Inflammatory macrophage treated with lipopolysaccharide for 4 hours (primary cell): ENCODE data around the gene TPK1.
"Not testable (repeated sequence)": the region's sequence is repeated elsewhere in the genome, so short reads cannot be mapped to it uniquely, and the experiment has no call there.

Experiments used
- DNase-seq: peaks from one replicate; pipeline ENCODE4 v3.0.0-alpha.2; 2020

TPK1 gene

DNA sequence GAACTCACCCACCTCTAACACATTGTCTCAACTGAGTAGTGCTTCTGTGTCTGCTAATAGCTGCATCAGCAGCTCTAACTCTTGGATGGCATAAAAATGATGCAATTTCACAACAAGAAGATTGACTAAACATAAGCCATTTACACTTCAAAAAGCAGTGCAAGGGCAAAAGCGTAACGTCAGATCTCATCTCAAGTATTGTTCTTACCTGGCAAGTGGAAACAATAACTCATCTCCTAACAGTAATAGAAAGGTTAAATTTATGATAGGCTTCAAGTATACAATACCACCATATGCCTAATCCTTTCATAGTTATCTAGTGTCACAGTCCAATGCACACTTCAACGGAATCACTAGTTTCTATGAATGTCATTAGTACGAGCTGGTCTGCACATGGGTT, 14.8 kb downstream of the TPK1 start:
- DNase-seq, result no peak

DNA sequence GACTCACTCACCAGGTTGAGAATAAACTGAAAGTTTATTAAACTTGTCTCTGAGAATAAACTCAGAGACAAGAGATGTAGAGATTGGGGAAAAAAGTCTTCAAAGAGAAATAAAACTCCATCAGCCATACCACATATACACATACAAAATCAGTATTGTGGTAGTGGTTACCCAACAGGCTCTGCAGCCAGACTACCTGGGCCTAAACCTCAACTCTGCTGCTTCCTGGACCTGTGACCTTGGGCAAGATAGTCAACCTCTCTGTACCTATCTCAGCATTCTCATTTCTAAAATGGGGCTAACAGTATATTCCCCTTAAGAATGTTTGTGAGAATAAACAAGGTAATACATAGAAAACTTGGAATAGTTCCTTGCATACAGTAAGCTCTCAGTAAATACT, 15.3 kb downstream of the TPK1 start:
- DNase-seq, result no peak

DNA sequence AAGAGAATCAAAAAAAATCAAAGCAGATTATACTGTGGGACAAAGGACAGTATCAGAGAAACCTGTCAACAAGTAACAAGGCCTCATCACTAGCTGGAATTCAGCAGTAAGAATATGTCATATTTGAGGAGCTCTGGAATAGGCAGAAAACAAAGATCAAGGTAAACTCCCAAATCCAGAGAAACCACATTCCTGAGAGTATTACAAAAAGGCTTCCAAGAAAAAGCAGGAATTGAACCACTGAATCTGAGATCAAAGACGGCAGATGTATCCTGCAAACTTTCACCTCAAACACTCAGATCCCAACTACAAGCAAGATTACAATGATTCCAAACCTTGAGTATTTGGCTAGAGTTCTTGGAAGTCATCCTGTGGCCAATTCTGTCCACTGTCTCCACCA, 16.3 kb downstream of the TPK1 start:
- DNase-seq, result no peak

DNA sequence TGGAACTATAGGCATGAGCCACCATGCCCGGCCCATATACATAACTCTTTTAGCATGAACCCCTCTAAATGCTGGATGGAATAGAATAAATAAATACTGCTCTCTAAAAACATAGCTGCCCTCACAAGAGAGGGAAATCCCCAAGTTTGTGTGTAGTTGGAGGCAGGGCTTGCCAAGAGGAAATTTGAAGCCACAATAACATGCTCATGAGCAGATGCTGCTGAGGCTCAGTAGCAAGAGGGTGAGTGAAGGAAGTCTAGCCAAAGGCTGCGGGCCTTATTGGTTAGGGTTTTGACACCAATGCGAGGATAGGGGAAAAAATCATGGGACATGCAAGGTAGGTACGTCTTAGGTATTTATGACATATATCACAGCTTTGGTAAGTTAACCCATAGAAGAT, 17.3 kb downstream of the TPK1 start:
- DNase-seq, result no peak

DNA sequence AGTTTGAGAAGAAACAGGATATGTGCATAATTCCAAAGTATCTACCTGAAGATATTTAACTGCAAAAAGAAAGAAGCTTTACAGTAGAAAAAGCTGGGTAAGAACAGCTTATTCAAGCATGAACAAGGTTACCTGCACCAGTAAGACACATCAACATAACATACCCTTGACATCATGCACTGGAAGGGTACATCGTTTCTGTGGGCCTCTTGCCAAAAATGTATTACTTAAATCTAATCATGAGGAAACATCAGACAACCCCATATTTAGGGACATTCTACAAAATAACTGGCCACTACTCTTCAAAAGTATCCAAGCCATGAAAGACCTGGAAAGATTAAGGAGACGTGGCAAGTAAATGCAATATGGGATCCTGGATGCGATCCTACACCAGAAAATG, 18.9 kb downstream of the TPK1 start:
- no peak for DNase-seq

DNA sequence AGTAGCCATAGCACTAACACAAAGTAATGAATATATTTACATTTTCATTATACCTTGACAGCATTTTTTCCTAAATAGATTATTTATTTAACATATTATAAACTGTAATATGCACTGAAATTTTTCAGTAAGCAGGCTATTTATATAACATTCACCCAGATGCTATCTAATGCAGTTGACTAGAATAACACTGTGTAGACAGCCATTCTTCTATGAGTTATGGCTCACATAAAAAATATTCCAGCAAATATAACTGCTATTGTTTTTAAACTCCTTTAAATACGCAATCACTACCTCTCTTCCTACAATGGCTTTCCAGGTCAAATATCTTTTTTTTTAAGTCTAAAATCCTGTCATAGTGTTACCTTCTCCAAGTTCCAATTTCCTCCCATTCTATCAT, 21.6 kb downstream of the TPK1 start:
- no peak for DNase-seq

DNA sequence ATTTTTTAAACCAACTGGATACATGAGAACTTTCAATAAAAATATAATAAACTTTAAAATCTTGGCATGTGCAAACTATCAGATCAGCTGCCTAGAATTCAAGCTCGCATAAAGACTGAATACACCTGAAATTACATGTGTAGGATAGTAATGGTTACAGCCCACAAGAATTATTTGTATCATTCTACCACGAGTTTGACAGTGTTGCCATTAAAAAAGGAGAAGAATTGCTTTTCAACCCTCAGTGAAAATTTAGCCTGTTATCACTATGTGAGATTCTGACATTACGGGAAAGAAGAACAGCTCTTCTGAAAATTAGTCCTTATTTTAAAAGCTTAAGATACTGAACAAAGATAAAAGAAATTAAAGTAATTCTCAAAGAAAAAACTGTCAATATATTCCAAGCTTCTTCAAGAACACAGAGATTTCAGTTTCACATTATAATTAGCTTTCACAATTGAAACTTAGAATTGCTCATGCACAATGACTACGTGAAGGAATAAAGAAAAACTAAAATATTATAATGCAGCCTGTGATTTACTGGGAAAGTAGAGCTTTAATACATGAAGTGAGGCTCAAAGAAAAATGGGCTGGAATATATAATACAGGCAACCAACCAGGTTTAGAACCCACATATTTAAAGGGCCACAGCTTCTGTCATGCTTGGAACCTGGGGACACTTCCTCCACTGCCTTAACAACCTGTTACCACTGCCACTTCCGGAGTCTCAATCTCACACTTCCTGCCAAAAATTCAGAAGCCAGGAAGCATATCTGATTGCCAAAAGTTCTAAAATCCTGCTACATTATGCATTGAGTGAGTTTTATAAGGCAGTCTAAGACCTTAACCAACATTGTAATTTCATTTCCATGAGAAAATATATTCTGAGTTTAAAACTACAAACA, 23.2 kb downstream of the TPK1 start:
- DNase-seq, result peak; percentile 51

DNA sequence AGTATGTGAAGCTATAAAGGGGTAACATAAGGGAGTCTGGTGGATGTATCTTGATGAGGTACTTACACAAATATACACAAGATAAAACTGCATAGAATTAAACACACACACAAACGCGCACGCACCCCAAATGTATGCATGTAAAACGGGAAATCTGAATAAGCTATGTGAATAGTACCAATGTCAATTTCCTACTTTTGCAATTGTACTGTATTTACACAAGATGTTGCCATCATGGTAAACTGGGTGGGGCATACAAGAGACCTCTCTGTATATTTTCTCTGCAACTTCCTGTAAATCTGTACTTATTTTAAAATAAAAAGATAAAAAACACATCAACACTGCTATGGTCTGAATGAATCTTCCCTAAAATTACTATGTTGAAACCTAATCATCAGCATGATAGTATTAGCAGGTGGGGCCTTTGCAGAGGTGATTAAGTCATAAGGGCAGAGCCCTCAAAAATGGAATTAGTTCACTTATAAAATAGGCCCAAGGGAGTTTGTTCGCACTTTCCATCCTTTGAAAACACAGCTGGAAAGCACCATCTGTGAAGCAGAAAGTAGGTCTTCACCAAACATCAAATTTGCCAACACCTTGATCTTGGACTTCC, 30.1 kb downstream of the TPK1 start:
- DNase-seq, result peak; percentile 2

DNA sequence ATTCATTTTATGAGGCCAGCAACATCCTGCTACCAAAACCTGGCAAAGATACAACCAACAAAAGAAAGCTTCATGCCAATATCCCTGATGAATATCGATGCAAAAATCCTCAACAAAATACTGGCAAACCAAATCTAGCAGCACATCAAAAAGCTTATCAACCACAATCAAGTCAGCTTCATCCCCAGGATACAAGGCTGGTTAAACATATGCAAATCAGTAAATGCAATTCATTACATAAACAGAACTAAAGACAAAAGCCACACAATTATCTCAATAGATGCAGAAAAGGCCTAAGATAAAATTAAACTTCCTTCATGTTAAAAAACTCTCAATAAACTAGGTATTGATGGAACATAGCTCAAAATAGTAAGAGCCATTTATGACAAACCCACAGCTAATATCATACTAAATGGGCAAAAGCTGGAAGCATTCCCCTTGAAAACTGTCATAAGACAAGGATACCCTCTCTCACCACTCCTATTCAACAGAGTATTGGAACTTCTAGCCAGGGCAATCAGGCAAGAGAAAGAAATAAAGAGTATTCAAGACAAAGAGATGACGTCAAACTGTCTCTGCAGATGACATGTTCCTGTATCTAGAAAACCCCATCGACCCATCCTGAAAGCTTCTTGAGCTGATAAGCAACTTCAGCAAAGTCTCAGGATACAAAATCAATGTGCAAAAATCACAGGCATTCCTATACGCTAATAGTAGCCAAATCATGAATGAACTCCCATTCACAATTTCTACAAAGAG, 35.0 kb downstream of the TPK1 start:
- DNase-seq, result not testable (repeated sequence)

DNA sequence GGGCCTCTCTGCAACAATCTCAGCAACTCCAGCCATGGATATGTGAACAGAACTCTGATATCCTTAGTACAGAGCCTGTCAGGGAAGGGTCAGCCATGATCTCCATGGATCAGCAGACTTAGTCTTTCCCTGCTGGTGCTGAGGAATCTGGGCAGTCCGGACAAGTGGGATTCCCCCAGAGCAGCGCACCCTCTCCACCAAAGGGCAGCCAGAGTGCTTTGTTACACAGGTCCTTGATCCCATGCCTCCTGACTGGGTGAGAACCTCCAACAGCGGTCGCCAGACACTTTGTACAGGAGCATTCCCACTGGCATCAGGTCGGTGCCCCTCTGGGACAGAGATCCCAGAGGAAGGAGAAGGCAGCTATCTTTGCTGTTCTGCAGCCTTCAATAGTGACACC, 38.9 kb downstream of the TPK1 start:
- no peak for DNase-seq

DNA sequence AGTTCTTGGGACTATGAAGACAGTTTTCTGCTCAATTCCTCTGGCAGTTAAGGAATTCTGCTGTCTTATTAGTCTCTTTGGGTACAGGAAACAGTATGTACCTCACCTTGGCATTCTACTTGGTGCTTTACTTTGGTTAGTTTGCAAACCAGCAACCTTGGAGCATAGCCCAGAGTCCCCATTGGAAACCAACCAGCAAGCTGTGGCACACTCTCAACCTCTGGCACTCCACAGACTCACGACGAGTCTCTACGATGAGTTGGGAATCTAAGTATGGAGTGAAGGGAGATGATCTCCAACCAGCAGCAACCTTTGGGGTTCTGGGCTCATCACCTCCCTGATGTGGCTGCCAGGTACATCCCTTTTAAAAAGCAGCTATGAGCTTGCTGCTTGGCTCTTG, 43.8 kb downstream of the TPK1 start:
- no peak for DNase-seq

DNA sequence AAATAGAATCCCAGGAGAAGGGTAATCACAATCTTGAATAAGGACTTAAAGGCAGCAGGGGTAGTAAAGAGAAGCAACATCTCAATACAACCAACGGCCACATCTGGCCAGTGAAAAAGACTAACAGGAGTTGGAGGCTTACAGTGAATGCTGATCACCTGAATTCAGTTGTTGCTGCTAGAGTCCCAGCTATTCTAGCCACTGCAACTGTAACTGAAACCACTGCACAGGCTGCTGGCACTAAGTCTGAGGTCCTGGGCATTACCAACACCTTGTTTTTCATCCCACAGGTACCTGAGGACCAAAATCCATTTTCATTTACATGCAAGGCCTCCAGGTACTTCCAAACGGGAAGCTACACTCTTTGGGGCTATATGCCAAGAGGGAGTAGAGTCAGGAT, 44.4 kb downstream of the TPK1 start:
- no peak for DNase-seq

DNA sequence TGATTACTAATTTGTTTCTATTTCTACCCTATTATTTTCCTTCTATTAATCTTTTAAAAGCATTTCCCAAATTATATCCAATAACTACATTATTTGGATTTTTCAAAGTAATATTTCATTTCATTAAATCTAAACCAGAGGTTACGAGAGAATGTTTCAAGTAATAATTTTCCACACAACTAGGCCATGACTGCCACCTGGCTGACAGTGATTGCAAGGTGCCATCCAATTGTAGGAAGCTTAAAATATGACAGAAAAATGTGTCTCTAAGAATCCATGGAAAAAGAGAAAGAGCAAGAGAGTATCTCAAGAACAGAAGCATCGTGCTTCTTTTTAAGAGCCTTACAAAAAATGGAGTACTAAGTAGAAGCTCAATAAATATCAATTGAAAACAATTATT, 48.7 kb downstream of the TPK1 start:
- no peak for DNase-seq

DNA sequence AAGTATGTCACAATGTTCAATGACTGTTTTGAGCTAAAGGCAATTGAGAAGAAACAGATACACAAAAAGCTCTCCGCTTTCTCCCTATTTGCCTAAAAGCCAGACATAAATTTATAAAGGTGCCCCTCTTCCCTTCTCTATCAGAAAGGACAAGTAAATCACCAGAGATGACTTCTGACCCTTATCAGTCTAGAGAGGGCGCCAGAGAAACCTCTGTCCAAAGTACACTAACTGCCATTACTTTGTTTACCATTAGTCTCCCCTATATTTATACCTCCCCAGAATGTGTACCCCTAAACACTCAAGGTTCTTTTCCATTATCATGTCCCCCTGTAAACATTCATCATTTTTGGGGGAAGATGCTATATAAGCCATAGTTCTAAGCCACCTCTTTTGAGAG, 49.3 kb downstream of the TPK1 start:
- DNase-seq, result peak; percentile 3

DNA sequence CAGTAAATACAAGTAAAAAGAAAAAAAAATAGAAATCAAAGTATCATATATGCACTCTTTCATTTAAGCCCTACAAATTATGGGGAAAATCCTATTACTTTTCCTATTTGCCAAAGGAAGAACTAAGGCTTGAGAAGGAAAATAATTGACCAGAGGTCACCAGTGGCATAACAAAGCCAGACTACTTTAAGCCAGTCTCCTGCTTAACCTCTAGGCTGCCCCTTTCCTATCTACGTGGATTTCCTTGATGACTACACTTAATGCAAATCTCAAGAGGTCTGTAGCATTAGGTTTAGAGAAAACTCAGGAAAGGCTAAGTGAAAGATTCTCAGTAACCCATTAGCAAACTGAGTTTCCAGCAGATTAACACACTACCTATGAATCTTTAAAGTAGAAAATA, 49.8 kb downstream of the TPK1 start:
- DNase-seq, result no peak

DNA sequence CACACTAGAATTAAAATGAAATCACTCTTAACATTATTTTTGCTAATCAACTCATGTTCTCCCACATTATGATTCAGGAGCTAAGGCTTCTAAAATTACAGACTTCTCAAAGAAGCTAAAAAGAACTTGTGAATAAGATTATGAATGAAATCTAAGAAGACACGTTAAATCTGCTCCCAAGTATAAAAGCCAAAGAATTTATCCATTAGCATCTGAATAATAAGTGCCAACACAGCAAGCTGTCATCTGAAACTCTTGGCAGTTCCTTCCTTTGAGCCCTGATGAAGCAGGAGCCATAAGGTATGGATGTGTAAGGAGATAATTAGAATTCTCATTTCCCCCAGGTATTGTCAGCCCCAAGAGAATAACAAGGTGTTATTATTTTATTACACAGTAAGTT, 50.3 kb downstream of the TPK1 start:
- no peak for DNase-seq

DNA sequence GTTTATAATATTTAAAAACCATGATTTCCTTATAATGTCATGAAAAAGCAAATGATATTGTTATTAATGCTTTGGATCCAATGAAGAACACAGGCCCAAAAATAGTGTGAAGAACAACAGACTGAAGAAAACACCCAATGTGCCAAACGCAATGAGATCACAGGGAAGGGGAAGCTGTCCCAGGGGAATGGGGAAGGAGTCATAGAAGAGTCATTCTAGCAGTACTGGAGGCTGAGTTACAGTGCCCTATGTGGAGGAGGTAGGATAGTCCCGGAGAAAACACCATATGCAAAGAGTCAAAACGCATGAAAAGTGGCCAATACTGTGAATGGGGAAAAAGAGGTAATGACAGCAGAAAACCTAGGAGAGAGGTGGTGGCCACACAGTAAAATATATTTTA, 50.9 kb downstream of the TPK1 start:
- DNase-seq, result peak; percentile 8

DNA sequence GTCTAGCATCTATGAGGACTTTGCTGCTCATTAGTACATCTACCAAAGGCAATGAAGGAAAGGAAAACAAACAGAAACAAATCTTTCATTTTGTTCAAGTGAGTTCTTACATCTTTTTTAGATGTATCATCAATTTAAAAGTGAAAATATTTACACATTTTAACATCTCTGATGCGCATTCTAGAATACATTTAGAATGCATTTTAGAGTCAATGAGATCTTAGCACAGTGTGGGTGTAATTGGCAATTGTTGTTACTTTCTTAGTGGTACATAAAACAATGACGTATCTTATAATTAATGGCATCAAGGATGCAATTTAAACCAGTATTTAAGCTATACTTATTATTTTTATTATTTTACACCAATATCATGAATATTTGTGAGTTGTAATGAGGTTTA, 51.4 kb downstream of the TPK1 start:
- DNase-seq, result no peak

DNA sequence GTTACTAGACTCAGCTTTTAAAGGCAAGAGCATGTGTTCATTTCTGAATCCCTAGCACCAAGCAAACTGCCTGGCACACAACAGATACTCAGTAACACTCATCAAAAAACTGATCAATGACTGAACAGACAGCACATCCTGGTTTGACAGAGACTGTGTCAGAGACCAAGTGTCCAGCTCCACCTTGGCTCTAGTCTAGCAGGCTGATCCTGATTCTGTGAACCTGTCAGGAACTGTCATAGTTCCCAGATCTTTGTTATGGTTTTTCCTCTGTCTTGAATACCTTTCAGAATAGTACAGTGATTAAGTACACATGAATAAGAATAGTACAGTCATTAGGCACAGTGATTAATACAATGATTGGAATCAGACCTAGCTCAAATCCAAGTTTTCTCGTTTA, 53.0 kb downstream of the TPK1 start:
- no peak for DNase-seq

DNA sequence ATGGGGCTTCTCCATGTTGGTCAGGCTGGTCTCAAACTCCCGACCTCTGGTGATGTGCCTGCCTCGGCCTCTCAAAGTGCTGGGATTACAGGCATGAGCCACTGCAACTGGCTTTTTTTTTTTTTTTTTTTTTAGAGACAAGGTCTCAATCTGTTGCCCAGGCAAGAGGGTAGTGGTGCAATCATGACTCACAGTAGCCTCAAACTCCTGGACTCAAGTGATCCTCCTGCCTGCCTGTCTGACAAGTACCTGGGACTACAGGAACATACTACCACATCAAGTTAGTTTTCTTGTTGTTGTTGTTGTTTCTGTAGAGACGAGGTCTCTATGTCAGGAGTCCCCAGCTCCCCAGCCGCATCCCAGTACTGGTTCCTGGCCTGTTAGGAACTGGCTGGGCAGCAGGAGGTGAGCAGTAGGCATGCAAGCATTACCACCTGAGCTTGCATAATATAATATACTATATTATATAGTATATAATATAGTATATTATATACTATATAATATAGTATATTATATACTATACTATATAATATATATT, 55.7 kb downstream of the TPK1 start:
- no peak for DNase-seq

DNA sequence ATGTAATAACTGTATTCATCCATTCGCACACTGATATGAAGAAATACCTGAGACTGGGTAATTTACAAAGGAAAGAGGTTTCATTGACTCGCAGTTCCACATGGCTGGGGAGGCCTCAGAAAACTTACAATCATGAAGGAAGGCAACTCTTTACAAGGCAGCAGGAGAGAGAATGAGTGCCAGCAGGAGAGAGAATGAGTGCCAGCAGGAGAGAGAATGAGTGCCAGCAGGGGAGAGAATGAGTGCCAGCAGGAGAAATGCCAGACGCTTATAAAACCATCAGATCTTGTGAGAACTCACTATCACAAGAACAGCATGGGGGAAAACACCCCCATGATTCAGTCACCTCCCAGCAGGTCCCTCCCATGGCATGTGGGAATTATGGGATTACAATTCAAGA, 58.0 kb downstream of the TPK1 start:
- DNase-seq, result not testable (repeated sequence)

DNA sequence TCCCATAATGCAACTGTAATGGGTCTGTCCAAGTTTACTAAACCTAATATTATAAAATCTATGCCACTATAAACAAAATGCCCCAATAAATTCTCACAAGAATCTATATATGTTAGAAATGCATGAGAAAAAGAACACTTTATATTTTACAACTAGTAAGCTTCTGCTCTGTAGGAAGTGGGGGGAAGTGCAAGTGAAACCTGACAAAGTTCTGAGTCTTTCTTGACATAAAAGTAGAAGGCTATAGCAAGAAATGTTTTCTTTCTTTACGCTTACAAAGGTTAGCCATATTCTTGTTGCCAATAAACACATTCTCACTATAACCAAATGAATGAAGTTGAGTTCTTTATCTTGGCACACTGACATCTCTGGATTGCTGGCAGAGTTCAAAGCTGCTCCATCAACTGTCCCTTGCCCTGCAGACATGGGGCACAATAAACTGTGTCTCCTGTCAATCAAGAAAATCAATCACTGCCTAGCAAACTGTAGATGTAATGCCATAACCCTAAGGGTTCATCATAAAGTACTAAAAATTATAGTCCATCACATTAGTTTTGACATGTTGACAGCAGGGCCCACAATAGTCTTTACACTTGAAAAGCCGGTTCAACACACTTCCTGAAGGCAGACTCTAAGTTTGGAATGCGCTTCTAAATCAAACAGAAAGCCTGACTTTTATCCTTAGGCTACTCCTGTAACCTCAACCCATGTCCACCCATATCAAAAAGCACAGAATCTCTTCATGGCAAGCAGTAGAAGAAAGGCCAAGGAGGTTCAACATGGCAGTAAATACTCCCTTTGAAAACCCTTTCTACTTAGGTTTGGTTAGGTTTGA, 58.6 kb downstream of the TPK1 start:
- no peak for DNase-seq

DNA sequence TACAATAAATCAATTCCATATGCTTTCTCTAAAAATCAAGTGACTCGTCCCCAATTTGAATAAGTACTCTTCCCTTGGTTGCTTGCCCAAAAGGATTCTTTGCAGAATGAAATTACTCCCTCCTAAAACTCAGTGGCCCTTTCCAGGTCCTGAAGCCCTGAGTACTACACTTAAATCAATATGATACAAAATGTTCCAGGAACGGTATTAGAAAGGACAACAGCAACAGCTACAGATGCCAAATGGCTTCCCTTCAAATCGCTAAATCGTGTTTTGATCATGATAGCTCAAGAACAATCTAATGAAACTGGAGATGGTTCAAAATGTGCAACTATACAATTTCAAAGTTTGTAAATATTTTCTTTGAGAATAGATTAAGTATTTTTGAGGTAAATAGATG, 59.4 kb downstream of the TPK1 start:
- no peak for DNase-seq
